Kidney (tissue), 22 donors: ENCODE results near the gene COL9A2. TPM values are rescaled to one million over a fixed set of nuclear protein-coding genes. Genes with fewer than 3 reads are reported as not detected.

Source experiments
- DNase-seq, 5 donors: peaks; one replicate each; pipeline ENCODE4 v3.0.0-alpha.2; 2013 to 2020
- FAIRE-seq: peaks from 2 replicates; lab custom pipeline; 2012; peaks lifted over from hg19 to GRCh38; lab: Jason Lieb, UNC
- H3K27ac ChIP-seq, 2 donors: one replicate each; pipeline ENCODE4 v1.7.0; 2013; ENCODE audit warnings: low read depth in 2 of 2, low read length in 2 of 2, inconsistent platforms in 1 of 2
- H3K27me3 ChIP-seq: one replicate; pipeline ENCODE4 v1.7.1; 2013; ENCODE audit warnings: low read length, inconsistent platforms; ENCODE audit not compliant: control insufficient read depth, insufficient read depth
- H3K36me3 ChIP-seq, 3 donors: one replicate each; pipeline versions ENCODE4 v1.7.0 to v1.7.1; 2013; ENCODE audit warnings: low read length in 3 of 3, control low read depth in 1 of 3, inconsistent platforms in 1 of 3; ENCODE audit not compliant: insufficient read depth in 3 of 3, control insufficient read depth in 2 of 3
- H3K4me1 ChIP-seq, 3 donors: one replicate each; pipeline versions ENCODE4 v1.7.0 to v1.7.1; 2013; ENCODE audit warnings: low read length in 3 of 3, inconsistent platforms in 1 of 3, low read depth in 1 of 3; ENCODE audit not compliant: control insufficient read depth in 2 of 3, insufficient read depth in 2 of 3
- H3K4me3 ChIP-seq, 3 donors: one replicate each; pipeline versions ENCODE4 v1.7.0 to v1.8.1; 2013; ENCODE audit warnings: low read length in 3 of 3, control low read depth in 1 of 3, inconsistent platforms in 1 of 3
- H3K9ac ChIP-seq, 3 donors: one replicate each; pipeline versions ENCODE4 v1.7.0 to v1.7.1; 2013; ENCODE audit warnings: low read length in 3 of 3, control low read depth in 1 of 3, inconsistent platforms in 1 of 3
- H3K9me3 ChIP-seq, 3 donors: one replicate each; pipeline versions ENCODE4 v1.7.0 to v1.7.1; 2013; ENCODE audit warnings: low read length in 3 of 3, control low read depth in 1 of 3, inconsistent platforms in 1 of 3; ENCODE audit not compliant: control insufficient read depth in 2 of 3, insufficient read depth in 1 of 3
- CTCF ChIP-seq: IDR thresholded peaks from 3 replicates; pipeline ENCODE4 v1.5.1; 2012; ENCODE audit warnings: mild to moderate bottlenecking, moderate library complexity, borderline replicate concordance; ENCODE audit not compliant: insufficient read depth; ENCODE audit errors: extremely low read depth
- intact Hi-C: fragments of 100-400 bp; cut with DNase I; formaldehyde crosslinking; loops from one replicate; pipeline ENCODE4 v1.11.1; 2022
- long read RNA-seq, 10 donors: library from polyadenylated mRNA in 1 of 10; unstranded in 1 of 10; transcript quantifications; one replicate each; pipeline ENCODE4 v2.0.0 and lab custom pipeline, GENCODE V29; 2021 to 2026
- polyA plus RNA-seq: library from polyadenylated mRNA; stranded (reverse); fragments of 350-450 nt; fragmentation: Illumina TruSeq; extraction: RNeasy Lipid Tissue Mini Kit (QIAGEN cat#74804); gene quantifications from one replicate; pipeline ENCODE4 v1.2.3, GENCODE V29; 2014; ENCODE audit warnings: low read depth, low replicate concordance; ENCODE audit not compliant: insufficient read depth
- total RNA-seq: library from RNA; stranded (reverse); fragmentation: NEBNext Ultra II Directional; extraction: Animal tissue kit (Norgen Biotek cat#: 25700); gene quantifications from one replicate; pipeline ENCODE4 v1.2.1, GENCODE V29; 2021
- donor health status: control.
- donor health status: control.
- donor health status: control.
- donor health status: control.
- donor health status: control.
- donor health status: DM: yes; HTN: yes; CAD: no.
- donor health status: Normal renal cell carcinoma (clear cell type).

Gene COL9A2
- total RNA-seq (13.8 TPM), polyA plus RNA-seq (16.6 TPM)
- long read RNA-seq, donor 1, partial matches to known transcripts: 0 of 2 reads
- long read RNA-seq, donor 1, other reads (novel, unspliced or antisense): 0 of 2 reads
- long read RNA-seq, donor 2, partial matches to known transcripts: 9 of 11 reads
- long read RNA-seq, donor 2, other reads (novel, unspliced or antisense): 0 of 11 reads
- long read RNA-seq, donor 3, partial matches to known transcripts: 0 of 1 reads
- long read RNA-seq, donor 3, other reads (novel, unspliced or antisense): 0 of 1 reads
- long read RNA-seq, donor 4: 0 reads
- long read RNA-seq, donor 5, partial matches to known transcripts: 0 of 1 reads
- long read RNA-seq, donor 5, other reads (novel, unspliced or antisense): 0 of 1 reads
- long read RNA-seq, donor 6: 0 reads
- long read RNA-seq, donor 7, transcript COL9A2-202 (32 exons, 2,862 nt): major isoform, 6 of 33 reads
- long read RNA-seq, donor 7, partial matches to known transcripts: 12 of 33 reads
- long read RNA-seq, donor 7, other reads (novel, unspliced or antisense): 15 of 33 reads
- long read RNA-seq, donor 8, partial matches to known transcripts: 0 of 1 reads
- long read RNA-seq, donor 8, other reads (novel, unspliced or antisense): 0 of 1 reads
- long read RNA-seq, donor 9: 0 reads
- long read RNA-seq, donor 10, partial matches to known transcripts: 10 of 14 reads
- long read RNA-seq, donor 10, other reads (novel, unspliced or antisense): 0 of 14 reads

GRCh38 chr1:40316595-40317393 lies at the start of gene COL9A2:
Gene COL9A2 (minus strand): TSS chr1:40317286. CDS start chr1:40317197, 89 bp downstream.
- Histone ChIP-seq H3K9ac (peak within 1 kb of the TSS in 1 of 3 donors; percentile 40), H3K9me3 (no peaks in the 10 kb centered on the region), H3K36me3 (no peaks in the 10 kb centered on the region), H3K4me3 (peak within 1 kb of the TSS; percentile 6 to 61 (median 47)), H3K4me1 (peaks cover 0 to 10% (median 0%) of the 10 kb centered on the region in 3 donors), H3K27me3 (no peaks in the 10 kb centered on the region), H3K27ac (peak within 1 kb of the TSS in 1 of 2 donors; percentile 11)
- intact Hi-C loops: no loop called here
- TF ChIP-seq CTCF: no peak
- FAIRE-seq (no peak), DNase-seq (peak; percentile 70 to 83 (median 81))

GRCh38 chr1:40363721-40364120 lies 46.6 kb upstream of the COL9A2 start:
- no peaks in the 10 kb centered on the region for H3K36me3 ChIP-seq
- H3K27ac ChIP-seq: no peak overlapping the region
- intact Hi-C loops: no loop called here
- no peaks in the 10 kb centered on the region for H3K27me3 ChIP-seq
- FAIRE-seq (no peak), DNase-seq (no peak)
- TF ChIP-seq CTCF: no peak
- H3K9me3 ChIP-seq: no peaks in the 10 kb centered on the region
- no peaks in the 10 kb centered on the region for H3K4me1 ChIP-seq
- H3K9ac ChIP-seq: no peak overlapping the region
- no peak overlapping the region for H3K4me3 ChIP-seq

- Histone ChIP-seq H3K4me3 (no peak overlapping the region), H3K36me3 (no peaks in the 10 kb centered on the region), H3K9me3 (no peaks in the 10 kb centered on the region), H3K4me1 (no peaks in the 10 kb centered on the region), H3K27ac (no peak overlapping the region), H3K9ac (no peak overlapping the region), H3K27me3 (no peaks in the 10 kb centered on the region)
- intact Hi-C loops: no loop called here
- FAIRE-seq: no peak
- DNase-seq: no peak
- TF ChIP-seq CTCF: no peak
Observed at GRCh38 chr1:40362699-40363098, 45.6 kb upstream of the COL9A2 start.
